GM20000 (cell line): ENCODE measurements around the gene TTC7B.

ENCODE experiments used
- DNase-seq: peaks from one replicate; pipeline ENCODE4 v3.0.0; 2012; ENCODE audit warnings: low spot score
- CTCF ChIP-seq: IDR thresholded peaks from 2 replicates; pipeline ENCODE4 v1.5.1; 2012; ENCODE audit warnings: mild to moderate bottlenecking, control low read depth; ENCODE audit errors: extremely low read depth, missing control alignments

TTC7B gene

GRCh38 chr14:90500665-90501370 lies 315.4 kb downstream of the TTC7B start:
- no peak for DNase-seq
- TF ChIP-seq CTCF: no peak

GRCh38 chr14:90499908-90500664 lies 316.1 kb downstream of the TTC7B start:
- TF ChIP-seq CTCF: no peak
- no peak for DNase-seq

GRCh38 chr14:90499121-90499520 lies 317.1 kb downstream of the TTC7B start:
- no peak for DNase-seq
- no peak for TF ChIP-seq CTCF

GRCh38 chr14:90498198-90498597 lies 318.0 kb downstream of the TTC7B start:
- DNase-seq: no peak
- TF ChIP-seq CTCF: no peak

GRCh38 chr14:90496379-90496778 lies 319.9 kb downstream of the TTC7B start:
- DNase-seq: no peak
- TF ChIP-seq CTCF: no peak

GRCh38 chr14:90495357-90496276 lies 320.6 kb downstream of the TTC7B start:
- DNase-seq: peak; percentile 83
- no peak for TF ChIP-seq CTCF
